Glutamatergic neuron (in vitro differentiated cells): ENCODE results near the gene PRELID2. TPM values are rescaled to one million over a fixed set of nuclear protein-coding genes. Genes with fewer than 3 reads are reported as not detected.

ENCODE experiments used
- DNase-seq: peaks from one replicate; pipeline ENCODE4 v3.0.0; 2022
- H3K27ac Mint-ChIP-seq: one replicate; pipeline ENCODE4 v1.8.0; 2020; ENCODE audit warnings: mild to moderate bottlenecking, mixed read lengths, inconsistent platforms; ENCODE audit not compliant: unreplicated experiment
- H3K27me3 Mint-ChIP-seq: one replicate; pipeline ENCODE4 v1.8.0; 2020; ENCODE audit warnings: mild to moderate bottlenecking, moderate library complexity, mixed read lengths, inconsistent platforms; ENCODE audit not compliant: unreplicated experiment
- H3K36me3 Mint-ChIP-seq: one replicate; pipeline ENCODE4 v1.8.0; 2020; ENCODE audit warnings: mild to moderate bottlenecking, mixed read lengths, inconsistent platforms; ENCODE audit not compliant: unreplicated experiment
- H3K4me1 Mint-ChIP-seq: one replicate; pipeline ENCODE4 v1.8.0; 2020; ENCODE audit warnings: mild to moderate bottlenecking, low read depth, mixed read lengths, inconsistent platforms; ENCODE audit not compliant: unreplicated experiment
- H3K4me3 Mint-ChIP-seq: one replicate; pipeline ENCODE4 v1.8.0; 2020; ENCODE audit warnings: mild to moderate bottlenecking, mixed read lengths, inconsistent platforms; ENCODE audit not compliant: unreplicated experiment
- H3K9me3 Mint-ChIP-seq: one replicate; pipeline ENCODE4 v1.8.0; 2020; ENCODE audit warnings: mild to moderate bottlenecking, moderate library complexity, mixed read lengths, inconsistent platforms; ENCODE audit not compliant: unreplicated experiment
- total RNA-seq: library from RNA; stranded (reverse); fragmentation: NEBNext Ultra II Directional; extraction: Animal tissue kit (Norgen Biotek cat#: 25700); gene quantifications from one replicate; pipeline ENCODE4 v1.2.1, GENCODE V29; 2021; ENCODE audit not compliant: unreplicated experiment
- TF ChIP-seq, protein P1 (sequence below): fragments of 200-600 bp; sonication (generic); IDR thresholded peaks from one replicate; pipeline ENCODE4 v1.5.0; 2021; ENCODE audit not compliant: partially characterized antibody, unreplicated experiment

Gene PRELID2
- total RNA-seq, 1 donor from 2014 or later: 4.6 TPM

DNA sequence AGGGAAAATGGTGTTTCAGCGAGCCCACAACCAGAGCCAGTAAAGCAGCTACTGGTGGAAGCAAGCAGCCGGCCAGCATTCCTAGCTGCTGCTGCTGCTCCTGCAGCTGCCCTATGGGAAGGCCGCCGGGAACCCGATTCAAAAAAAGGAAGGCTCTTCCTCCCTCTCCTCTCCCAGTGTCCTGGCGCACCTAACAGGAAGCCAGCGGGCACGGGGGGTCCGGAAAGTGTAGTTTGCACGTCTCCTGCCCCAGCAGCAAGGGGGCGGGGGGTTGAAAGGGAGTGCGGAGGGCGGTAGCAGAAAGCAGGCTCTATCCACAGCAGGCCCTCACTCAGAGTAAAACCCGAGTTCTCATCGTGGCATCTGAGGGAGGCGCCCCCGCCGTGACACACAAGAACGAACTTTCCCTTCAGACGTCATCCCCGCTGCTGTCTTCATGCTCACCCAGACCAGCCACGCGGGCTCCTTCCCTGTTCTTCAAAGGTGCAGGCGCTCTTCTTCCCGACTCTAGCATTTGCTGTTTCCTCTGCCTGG lies 21.2 kb upstream of the PRELID2 start:
- TF ChIP-seq, protein P1, sequence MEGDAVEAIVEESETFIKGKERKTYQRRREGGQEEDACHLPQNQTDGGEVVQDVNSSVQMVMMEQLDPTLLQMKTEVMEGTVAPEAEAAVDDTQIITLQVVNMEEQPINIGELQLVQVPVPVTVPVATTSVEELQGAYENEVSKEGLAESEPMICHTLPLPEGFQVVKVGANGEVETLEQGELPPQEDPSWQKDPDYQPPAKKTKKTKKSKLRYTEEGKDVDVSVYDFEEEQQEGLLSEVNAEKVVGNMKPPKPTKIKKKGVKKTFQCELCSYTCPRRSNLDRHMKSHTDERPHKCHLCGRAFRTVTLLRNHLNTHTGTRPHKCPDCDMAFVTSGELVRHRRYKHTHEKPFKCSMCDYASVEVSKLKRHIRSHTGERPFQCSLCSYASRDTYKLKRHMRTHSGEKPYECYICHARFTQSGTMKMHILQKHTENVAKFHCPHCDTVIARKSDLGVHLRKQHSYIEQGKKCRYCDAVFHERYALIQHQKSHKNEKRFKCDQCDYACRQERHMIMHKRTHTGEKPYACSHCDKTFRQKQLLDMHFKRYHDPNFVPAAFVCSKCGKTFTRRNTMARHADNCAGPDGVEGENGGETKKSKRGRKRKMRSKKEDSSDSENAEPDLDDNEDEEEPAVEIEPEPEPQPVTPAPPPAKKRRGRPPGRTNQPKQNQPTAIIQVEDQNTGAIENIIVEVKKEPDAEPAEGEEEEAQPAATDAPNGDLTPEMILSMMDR: no peak
- no peaks in the 10 kb centered on the region for H3K4me1 Mint-ChIP-seq
- H3K27ac Mint-ChIP-seq: peak overlapping the region; percentile 8
- DNase-seq: peak; percentile 43
- no peaks in the 10 kb centered on the region for H3K36me3 Mint-ChIP-seq
- H3K27me3 Mint-ChIP-seq: no peaks in the 10 kb centered on the region
- peak overlapping the region; percentile 78 for H3K4me3 Mint-ChIP-seq
- H3K9me3 Mint-ChIP-seq: no peaks in the 10 kb centered on the region

DNA sequence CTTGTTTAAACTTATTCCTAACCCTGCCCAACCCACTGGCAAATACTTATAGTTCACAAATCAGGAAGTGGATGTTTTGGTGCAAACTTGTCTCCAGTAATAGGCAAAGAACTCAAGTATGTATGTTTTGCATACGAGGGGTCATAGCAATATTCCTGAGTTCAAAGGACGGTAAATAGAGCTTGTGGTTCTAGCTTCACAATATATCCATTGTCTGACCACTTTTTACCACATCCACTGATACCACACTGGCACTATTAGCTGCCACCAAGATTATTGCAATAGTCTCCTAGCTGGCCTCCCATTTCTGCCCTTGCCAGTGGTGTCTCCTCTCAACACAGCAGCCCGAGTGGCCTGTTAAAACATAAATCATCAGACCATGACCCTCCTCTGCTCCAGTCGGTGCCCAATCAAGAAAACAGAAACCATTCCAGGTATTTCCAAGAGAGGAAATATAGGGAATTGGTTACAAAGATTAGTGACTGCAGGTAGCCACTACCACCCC lies 20.7 kb upstream of the PRELID2 start:
- H3K36me3 Mint-ChIP-seq: no peaks in the 10 kb centered on the region
- H3K27me3 Mint-ChIP-seq: no peaks in the 10 kb centered on the region
- H3K9me3 Mint-ChIP-seq: no peaks in the 10 kb centered on the region
- H3K4me1 Mint-ChIP-seq: no peaks in the 10 kb centered on the region
- no peak overlapping the region for H3K27ac Mint-ChIP-seq
- TF ChIP-seq, protein P1: no peak
- DNase-seq: no peak
- H3K4me3 Mint-ChIP-seq: peak overlapping the region; percentile 78

DNA sequence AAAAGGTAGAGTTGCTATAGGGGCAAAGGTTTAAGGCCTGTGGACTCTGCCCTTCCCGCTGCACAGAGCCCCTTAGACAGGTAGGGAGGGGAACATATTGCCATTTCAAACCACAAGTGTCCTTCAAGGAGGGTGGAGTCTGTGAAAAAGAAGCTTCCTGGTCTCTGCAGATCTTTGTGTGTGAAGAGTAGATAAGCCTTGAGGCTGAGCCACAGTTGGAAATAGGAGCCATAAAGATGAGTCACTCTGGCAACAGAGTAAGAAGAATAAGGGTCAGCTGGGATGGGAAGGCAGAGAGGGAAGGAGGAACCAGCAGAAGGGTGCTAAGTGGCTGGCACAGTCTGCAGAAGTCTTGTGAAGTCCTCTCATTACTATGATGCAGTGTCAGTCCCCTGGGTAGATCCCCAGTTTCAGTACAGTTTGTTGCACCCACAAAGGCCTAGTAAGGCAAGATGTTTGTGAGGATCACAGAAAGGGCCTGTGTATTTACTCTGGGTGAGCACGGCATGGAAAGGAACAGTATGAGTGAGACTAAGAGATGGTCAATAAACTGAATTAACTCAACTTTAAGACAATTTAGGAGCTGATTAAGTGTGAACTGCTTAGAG lies 19.6 kb upstream of the PRELID2 start:
- DNase-seq: no peak
- TF ChIP-seq, protein P1: no peak
- no peaks in the 10 kb centered on the region for H3K9me3 Mint-ChIP-seq
- no peak overlapping the region for H3K27ac Mint-ChIP-seq
- H3K27me3 Mint-ChIP-seq: no peaks in the 10 kb centered on the region
- H3K4me1 Mint-ChIP-seq: no peaks in the 10 kb centered on the region
- no peak overlapping the region for H3K4me3 Mint-ChIP-seq
- no peaks in the 10 kb centered on the region for H3K36me3 Mint-ChIP-seq

DNA sequence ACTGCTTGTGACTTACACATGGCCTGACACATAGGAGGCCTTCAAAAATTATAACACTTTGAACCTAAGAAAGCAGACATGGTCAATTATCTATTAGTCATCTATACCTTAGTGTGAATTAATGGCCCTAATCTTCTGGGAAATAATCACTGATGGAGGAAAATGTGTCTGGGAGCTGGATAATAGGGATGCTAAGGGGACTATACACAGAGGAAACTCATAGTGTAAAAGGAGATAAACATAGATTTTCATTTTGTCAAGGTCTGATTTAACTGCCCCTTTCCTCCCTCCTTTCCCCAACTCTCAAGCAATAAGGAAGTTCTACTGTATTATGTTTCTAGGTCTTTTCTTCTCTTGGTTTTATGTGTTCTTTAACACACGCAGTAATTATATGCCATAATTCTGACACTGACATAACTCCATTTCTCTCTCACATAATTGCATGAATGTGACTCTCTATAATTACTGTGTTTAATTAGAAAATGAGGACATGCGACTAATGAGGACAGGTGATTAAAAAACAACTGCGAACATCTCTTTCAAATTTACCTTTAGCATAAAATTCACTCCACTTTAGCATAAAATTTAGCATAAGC lies 18.7 kb upstream of the PRELID2 start:
- TF ChIP-seq, protein P1: no peak
- no peak overlapping the region for H3K4me3 Mint-ChIP-seq
- H3K9me3 Mint-ChIP-seq: no peaks in the 10 kb centered on the region
- DNase-seq: no peak
- no peaks in the 10 kb centered on the region for H3K36me3 Mint-ChIP-seq
- H3K4me1 Mint-ChIP-seq: no peaks in the 10 kb centered on the region
- H3K27ac Mint-ChIP-seq: no peak overlapping the region
- no peaks in the 10 kb centered on the region for H3K27me3 Mint-ChIP-seq

DNA sequence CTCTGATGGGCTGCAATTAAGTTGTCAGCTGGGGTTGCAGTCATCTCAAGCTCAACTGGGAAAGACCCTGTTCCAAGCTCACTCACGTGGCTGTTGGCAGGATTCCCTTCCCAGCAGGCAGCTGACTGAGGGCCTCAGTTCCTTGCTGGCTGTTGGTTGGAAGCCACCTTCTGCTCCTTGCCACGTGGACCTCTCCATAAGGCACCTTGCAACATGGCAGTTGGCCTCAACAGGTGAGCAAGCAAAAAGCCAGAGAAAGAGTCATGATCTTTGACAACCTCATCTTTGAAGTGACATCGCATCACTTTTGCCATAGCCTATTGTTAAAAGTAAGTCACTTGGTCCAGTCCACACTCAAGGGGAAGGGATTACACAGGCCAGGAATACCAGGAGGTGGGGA lies 17.8 kb upstream of the PRELID2 start:
- Mint-ChIP-seq H3K9me3 (no peaks in the 10 kb centered on the region), H3K27ac (no peak overlapping the region), H3K36me3 (no peaks in the 10 kb centered on the region), H3K4me1 (no peaks in the 10 kb centered on the region), H3K4me3 (no peak overlapping the region), H3K27me3 (no peaks in the 10 kb centered on the region)
- no peak for DNase-seq
- TF ChIP-seq, protein P1: no peak
